HS-5 (cell line): ENCODE measurements around the gene PYGB.
"Not testable (repeated sequence)": the region's sequence is repeated elsewhere in the genome, so short reads cannot be mapped to it uniquely, and the experiment has no call there.

Source experiments
- DNase-seq: peaks from one replicate; pipeline ENCODE4 v3.0.0-alpha.2; 2012; ENCODE audit warnings: low read depth

Gene PYGB

DNA sequence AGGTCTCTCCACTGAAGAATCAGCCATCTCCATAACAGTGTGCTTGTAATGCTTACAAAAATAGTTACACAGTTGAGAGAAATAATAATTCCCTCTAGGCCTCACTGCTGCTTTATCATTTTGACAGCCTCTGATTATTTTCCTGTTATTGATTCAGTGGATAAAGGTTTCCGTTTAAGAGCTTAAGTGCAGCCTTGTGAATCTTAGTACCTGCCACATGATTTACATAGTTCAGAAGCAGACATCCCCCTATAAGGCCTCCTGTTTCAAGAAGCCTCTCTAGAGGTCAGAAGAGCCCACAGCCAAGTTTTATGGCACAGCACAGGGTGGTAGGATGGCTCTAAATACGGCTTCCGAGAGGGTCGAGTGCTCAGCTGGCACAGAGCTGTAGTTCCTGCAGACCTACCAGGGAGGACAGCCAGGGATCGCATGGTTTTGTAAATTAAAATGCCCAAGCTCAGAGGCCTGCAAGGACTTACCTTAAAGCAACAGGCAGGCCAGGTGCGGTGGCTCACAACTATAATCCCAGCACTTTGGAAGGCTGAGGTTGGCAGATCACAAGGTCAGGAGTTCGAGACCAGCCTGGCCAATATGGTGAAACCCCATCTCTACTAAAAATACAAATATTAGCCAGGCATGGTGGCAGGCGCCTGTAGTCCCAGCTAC is 17.6 kb upstream of the PYGB start:
- DNase-seq: no peak

DNA sequence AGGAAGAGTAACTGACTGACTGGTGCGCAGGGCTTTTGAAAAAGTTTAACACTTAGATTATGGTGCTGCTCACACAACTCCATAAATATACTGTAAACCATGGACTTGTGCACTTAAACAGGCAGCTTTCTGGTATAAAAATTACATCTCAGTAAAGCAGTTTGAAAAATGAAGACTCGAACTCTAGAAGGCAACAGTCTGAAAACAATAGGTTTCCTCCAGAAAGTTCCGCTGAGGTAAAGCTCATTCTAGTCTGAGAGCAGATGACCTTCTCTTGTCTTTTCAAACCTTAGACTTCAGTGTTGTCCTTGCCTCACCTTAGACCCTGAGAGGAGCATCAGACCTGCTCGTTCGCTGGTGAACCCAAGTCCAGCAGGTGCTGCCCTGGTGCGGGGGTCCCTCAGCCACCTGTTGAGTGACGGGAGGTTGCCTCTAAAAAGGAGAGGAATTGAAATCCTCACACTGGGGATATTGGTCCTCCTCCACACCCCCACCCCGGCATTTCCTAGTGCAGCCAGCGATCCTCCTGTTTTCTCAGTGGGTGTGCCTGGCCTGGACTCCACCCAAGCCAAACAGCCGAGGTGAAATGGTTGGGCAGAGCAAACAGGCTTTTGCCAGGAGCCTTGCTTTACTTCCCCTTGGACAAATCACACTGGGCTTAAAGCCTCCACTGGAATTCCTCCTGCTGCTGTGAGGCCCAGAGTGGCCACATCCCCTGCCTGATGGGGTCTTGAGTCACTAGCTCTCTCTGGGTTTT is 14.7 kb upstream of the PYGB start:
- no peak for DNase-seq

DNA sequence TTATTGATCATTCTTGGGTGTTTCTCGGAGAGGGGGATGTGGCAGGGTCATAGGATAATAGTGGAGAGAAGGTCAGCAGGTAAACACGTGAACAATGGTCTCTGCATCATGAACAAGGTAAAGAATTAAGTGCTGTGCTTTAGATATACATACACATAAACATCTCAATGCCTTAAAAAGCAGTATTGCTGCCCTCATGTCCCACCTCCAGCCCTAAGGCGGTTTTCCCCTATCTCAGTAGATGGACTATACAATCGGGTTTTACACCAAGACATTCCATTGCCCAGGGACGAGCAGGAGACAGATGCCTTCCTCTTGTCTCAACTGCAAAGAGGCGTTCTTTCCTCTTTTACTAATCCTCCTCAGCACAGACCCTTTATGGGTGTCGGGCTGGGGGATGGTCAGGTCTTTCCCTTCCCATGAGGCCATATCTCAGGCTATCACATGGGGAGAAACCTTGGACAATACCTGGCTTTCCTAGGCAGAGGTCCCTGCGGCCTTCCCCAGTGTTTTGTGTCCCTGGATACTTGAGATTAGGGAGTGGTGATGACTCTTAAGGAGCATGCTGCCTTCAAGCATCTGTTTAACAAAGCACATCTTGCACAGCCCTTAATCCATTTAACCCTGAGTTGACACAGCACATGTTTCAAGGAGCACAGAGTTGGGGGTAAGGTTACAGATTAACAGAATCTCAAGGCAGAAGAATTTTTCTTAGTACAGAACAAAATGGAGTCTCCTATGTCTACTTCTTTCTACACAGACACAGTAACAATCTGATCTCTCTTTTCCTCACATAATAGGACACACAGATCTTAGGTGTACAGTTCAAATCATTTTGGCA is 13.7 kb upstream of the PYGB start:
- not testable (repeated sequence) for DNase-seq

DNA sequence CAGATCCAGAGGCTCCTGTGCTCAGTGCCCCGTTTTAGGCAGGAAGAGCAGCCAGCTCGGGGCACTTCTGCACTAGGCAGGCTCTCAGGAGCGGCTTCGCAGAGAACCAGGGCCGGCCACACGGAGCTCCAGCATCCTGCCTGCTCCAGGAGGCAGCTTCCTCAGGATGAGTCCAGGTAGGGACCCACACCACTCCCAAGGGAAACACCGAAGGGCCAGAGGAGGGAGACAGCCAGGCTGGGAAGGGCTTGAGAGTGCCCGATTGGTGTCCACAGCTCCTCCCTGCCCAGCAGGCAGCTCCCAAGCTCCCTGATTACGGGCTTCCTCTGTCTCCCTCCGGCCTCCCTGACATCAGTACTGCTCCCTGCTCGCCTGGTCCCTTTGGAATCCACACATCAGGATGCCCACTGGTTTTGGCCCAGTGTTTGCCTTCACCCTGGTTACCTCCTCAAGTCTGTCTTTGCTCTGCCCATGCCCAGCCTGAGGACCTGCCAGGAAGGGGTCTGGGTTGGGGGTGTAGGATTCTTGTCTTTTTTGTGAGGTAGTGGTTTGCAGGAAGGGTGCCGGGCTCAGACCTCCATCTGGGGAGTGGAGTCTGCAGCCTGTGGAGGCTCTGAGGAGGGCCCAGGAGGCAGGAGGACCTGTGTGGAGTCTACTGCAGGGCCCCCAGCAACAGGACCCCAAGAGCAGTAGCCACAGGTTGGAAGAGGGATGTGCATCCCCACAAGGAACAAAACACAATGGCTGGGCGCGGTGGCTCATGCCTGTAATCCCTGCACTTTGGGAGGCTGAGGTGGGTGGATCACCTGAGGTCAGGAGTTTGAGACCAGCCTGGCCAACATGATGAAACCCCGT is 11.2 kb upstream of the PYGB start:
- DNase-seq: no peak

DNA sequence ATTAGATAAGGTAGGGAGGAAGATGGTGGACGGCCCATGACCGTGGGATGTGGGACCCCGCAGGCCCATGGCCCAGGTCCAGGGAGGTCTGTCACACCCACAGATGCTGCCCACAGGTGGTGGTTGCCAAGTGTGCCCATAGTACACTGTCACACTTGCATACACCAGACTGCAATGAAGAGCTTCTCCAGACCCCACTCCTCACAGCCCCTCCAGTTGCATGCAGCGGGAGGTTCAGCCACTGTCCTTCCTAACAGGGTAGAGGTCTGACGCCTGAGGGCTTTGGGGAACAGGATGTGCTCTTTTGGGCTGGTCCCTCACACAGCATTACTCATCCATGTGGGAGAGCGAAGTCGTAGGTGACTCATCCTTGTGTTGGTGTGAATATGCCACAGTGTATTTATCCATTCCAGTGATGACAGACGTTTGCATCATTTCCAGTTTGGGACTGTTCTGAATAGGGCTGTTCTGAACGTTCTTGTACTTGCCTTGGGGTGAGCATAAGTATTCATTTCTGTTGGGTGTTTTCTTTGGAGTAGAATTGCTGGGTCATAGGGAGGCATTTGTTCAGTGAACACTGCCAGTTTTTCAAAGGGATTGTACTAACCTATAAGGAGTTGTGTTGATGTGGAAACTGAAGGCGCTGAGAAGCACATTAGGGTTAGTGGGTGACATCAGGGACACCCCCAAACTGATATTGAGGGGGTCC is 10.1 kb upstream of the PYGB start:
- peak; percentile 99 for DNase-seq

DNA sequence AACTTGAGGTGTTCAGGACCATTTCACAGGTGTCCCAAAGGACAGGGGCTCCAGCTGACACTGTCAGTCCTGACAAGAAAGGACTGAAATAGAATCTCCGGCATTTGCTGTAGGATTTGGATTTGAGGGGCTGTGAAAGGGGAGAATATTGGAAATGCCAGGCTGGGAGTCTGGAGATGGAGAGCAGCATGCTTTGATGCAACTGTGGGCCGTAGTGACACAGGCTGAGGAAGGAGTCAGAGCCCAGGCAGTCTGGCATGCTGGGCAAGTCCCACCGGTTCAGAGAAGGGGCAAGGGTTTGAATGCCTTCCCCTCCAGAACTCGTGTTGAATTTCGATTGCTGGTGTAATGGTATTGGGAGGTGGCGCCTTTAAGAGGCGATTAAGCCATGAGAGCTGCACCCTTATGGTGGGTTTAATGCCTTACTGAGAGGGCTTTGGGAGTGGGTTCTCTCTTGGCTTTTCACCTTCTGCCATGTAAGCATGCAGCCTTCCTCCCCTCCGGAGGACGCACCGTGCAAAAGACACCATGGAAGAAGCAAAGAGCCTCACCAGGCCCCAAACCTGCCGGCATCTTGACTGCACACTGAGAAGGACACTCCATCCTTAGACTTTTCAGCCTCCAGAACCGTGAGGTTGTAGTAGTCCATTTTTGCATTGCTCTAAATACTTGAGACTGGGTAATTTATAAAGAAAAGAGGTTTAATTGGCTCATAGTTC is 9.4 kb upstream of the PYGB start:
- DNase-seq: no peak

DNA sequence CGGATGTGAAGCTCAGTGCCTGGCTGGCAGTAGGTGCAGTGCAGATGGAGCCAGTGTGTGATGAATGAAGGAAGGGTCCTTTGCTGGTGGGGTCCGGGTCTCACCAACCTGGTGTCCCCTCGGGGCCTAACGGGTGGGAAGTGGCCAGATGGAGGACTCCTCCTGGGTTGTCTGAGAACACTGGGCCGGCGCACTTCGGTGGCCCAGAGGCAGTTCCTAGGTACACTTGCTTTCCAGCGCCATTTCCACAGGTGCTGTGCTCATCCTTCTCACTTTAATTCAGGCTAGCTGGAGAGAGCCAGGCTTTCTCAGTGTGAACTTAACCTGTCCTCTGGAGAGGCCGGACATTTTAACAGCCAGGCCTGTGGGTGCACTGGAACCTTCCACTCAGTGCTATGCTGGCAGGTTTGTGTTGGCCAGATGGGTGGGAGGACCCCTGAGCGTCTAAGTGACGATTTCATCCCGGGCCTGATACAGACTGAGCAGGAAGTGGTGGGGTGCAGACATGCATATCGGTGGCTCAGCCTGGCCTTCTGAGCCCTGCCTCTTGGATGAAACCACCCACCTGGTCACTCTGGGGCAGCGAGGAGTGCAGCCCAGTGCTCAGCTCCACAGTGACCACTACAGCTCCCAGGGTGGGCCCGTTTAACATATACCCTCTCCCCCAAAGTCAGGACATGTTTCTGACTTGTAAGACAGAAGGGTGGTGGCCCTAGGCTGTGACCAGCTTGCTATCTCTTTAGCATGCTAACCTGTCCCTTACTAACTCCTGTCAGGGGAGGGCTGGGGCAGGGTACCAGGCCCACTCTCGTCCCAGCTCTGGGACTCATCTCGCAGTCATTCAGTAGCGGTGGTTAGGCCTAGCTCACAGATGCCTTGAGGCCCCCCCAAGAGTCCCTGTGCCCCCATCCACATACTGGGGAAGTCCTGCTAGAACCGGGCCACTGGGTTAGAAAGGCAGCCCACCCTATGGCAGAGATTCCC is 8.2 kb upstream of the PYGB start:
- no peak for DNase-seq

DNA sequence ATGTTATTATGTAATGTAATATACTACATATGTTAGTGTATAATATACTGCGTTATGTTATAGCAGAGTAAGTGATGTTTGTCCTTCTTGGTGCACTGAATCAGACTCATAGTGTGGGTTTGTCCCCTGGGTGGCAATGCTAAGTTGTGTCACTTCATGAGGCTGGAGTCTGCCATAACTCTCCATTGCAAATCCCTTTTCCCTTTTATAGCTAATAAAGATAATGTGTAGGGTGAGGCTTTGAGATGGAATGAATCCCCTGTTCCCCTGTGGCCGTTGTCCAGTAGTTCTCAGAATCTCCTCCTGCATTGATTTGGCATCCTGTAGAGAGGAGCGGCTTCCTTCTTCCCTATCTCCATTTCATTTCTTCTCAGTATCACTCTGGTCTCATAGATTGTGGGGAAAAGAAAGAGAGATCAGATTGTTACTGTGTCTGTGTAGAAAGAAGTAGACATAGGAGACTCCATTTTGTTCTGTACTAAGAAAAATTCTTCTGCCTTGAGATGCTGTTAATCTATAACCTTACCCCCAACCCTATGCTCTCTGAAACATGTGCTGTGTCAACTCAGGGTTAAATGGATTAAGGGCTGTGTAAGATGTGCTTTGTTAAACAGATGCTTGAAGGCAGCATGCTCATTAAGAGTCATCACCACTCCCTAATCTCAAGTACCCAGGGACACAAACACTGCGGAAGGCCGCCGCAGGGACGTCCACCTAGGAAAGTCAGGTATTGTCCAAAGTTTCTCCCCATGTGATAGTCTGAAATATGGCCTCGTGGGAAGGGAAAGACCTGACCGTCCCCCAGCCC is 6.8 kb upstream of the PYGB start:
- DNase-seq: not testable (repeated sequence)

DNA sequence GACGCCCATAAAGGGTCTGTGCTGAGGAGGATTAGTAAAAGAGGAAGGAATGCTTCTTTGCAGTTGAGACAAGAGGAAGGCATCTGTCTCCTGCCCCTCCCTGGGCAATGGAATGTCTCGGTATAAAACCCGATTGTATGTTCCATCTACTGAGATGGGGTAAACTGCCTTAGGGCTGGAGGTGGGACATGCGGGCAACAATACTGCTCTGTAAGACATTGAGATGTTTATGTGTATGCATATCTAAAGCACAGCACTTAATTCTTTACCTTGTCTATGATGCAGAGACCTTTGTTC is 6.3 kb upstream of the PYGB start:
- not testable (repeated sequence) for DNase-seq

DNA sequence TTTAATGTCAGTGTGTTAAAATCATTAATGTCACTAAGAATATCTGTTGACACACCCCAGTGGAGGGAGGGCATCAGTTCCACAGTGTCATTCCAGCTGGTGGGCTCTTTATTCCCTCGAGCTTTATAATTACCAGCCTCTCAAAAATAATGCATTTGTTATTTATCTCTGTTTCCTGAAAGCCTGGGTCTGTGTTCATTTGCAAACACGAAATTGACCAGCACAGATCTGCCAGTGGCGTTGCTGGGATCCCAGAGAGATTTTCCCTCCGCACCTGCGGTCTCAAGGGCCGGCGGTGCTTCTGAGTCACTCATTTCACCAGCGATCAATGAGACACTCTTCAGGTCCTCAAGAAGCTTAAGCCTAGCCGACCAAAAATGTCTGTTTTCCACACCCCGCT is 5.7 kb upstream of the PYGB start:
- DNase-seq: no peak

DNA sequence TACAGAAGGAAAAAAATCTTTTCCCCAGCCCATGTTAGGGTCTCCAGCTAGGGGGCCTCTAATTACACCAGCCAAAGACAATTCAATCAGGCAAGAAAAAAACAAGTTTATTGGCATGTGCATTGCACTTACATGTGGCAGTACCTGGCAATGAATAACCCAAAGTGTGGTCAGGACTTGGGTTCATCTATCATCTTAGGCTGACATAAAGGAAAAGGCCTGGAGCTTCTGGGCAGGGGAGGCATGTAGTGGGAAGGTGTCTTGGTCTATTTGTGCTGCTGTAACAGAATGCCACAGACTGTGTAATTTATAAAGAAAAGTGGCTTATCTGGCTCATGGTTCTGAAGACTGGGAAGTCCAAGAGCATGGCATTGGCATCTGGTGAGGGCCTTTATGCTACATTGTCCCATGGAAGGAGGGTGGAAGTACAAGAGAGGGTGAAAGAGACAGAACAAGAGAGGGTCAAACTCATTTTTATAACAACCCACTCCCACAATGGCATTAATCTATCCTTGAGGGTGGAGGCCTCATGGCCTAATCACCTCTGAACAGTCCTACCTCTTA is 4.4 kb upstream of the PYGB start:
- DNase-seq: no peak

DNA sequence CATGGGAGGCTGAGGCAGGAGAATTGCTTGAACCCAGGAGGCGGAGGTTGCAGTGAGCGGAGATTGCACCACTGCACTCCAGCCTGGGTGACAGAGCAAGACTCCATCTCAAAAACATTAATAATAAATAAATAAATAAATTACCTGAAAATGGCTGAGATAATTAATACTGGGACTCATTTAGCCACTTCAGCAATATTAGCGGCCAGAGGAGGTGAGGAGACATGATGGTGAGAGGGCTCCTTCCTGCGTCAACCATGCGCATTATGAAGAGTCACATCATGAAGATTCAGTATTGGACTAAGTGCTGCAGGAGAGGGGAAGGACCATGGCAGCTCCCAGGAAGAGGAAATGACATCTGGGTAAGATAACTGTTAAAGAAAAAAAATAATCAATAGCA is 2.9 kb upstream of the PYGB start:
- DNase-seq: no peak

DNA sequence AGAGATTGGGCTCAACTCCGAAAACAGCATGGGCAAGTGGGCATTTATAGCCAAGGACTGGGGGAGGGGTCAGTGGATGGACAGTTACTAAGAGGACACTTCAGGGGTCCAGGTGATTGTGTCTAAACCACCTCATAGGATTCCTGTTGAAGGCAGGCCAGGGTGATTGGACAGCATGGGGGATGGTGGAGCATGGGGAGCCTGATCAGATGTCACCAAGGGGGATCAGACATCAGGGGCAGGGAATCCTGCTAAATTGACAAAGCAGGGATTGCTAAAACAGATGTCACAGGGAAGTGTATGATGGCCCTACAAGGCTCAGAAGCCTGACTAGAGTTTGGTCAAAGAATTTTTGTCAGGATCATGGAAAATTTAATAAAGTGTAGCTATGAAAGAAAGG is 2.4 kb upstream of the PYGB start:
- no peak for DNase-seq

DNA sequence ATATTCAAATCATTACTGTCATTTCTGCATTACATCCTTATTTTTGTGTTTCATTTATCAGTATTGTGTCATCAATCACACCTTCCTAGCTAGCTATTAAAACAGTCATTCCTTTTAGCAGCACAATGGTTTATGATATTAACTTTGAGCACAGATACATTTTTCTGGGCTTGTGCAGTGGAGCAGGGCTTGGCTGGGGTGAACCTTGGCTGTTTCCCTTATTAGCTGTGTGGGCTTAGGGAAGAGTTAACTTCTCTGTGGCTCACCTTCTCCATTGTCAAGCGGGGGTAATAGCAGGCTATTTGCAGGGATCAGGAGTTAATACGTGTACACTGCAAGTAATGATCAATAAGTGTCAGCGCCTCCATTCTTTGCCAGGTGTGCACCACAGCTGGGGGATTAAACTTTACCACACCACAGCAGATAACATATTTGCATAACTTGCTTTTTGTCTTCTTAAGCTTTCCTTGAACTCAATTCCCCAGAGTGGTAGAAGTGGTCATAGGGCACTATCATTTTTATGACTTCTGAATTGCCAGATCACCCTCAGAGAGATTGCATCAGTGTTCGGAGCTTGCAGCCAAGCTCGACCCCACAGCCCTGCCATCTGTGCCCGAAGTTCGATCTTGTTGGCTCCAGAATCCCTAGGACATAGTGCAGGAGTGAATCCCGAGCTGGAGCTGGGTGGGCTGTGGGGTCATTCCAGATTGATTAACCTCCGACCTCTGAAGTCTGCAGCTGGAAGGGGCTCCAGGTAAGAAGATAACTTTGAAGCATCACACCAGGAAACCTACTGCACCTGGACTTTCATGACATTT is 1.5 kb upstream of the PYGB start:
- no peak for DNase-seq

DNA sequence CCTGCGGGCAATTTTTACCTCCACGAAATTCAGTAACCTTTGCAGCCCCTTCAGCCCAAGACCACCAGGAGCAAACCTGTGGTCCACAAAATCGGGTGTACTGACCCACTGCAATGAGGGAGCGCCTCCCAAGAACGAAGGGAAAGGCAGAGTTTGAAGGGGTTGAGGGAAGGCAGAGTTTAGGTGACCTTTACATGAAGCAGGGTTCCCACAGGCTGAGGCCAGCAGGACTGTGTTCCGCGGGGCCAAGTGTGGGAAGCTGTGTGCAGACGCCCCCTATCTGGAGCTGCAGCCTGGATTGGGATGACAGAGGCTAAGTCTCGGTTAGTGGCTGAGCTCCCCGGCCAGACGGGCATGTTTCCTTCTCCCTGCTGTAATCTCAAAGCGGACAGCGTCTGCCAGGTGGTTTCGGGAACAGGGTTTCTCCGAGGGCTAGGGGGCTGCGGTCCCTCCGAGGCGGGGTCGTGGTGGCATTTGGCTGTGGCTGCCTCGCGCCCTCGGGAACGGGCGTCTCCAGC is 826 bp upstream of the PYGB start:
- no peak for DNase-seq

DNA sequence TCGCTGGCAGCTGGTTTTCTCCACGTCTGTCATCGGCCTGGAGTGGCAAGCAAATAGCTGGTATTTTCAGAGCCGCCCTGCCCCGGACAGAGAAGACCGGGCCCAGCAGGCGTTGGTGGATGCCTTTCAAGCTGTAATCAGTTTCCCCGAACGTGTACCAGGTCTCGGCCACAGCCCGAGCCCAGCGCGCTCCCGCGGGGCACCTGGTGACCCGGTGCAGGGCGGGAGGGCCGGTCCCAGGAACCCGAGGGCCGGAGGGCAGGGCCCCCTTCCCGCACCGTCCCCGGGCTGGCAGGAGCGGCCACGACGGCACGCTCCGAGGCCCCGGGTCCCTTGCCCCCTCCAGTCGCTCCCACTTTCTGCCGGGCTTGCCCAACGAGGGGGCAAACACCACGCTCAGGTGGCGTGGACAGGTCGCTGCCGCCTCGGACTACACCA is 348 bp upstream of the PYGB start:
- no peak for DNase-seq

DNA sequence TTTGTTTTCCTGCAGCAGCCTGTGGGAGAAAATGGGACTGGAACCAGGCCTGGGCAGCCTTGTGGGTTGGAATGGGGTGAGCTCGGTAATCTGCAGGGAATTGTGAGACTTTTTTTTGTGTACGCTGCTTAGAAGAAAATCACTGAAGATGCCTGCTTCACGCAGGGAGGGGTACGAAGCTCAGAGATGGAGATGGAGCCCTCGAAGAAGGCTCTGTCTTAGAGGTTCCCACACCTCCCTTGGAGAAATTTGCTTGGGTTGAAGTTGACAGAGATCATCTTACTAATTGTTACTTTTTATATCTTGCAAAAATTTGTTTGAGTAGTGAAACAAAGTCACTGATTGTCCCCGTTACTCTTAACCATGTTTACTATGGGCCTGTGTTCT is 894 bp downstream of the PYGB start:
- no peak for DNase-seq
